Kidney (tissue), 14 donors: Measurements from ENCODE around the gene UBAP1L. TPM values are rescaled to one million over a fixed set of nuclear protein-coding genes. Genes with fewer than 3 reads are reported as not detected.

ENCODE experiments used
- DNase-seq, 5 donors: peaks; one replicate each; pipeline ENCODE4 v3.0.0-alpha.2; 2013 to 2020
- FAIRE-seq: peaks from 2 replicates; lab custom pipeline; 2012; peaks lifted over from hg19 to GRCh38; lab: Jason Lieb, UNC
- H3K27ac ChIP-seq, 2 donors: one replicate each; pipeline ENCODE4 v1.7.0; 2013; ENCODE audit warnings: low read depth in 2 of 2, low read length in 2 of 2, inconsistent platforms in 1 of 2
- H3K27me3 ChIP-seq: one replicate; pipeline ENCODE4 v1.7.1; 2013; ENCODE audit warnings: low read length, inconsistent platforms; ENCODE audit not compliant: control insufficient read depth, insufficient read depth
- H3K36me3 ChIP-seq, 3 donors: one replicate each; pipeline versions ENCODE4 v1.7.0 to v1.7.1; 2013; ENCODE audit warnings: low read length in 3 of 3, control low read depth in 1 of 3, inconsistent platforms in 1 of 3; ENCODE audit not compliant: insufficient read depth in 3 of 3, control insufficient read depth in 2 of 3
- H3K4me1 ChIP-seq, 3 donors: one replicate each; pipeline versions ENCODE4 v1.7.0 to v1.7.1; 2013; ENCODE audit warnings: low read length in 3 of 3, inconsistent platforms in 1 of 3, low read depth in 1 of 3; ENCODE audit not compliant: control insufficient read depth in 2 of 3, insufficient read depth in 2 of 3
- H3K4me3 ChIP-seq, 3 donors: one replicate each; pipeline versions ENCODE4 v1.7.0 to v1.8.1; 2013; ENCODE audit warnings: low read length in 3 of 3, control low read depth in 1 of 3, inconsistent platforms in 1 of 3
- H3K9ac ChIP-seq, 3 donors: one replicate each; pipeline versions ENCODE4 v1.7.0 to v1.7.1; 2013; ENCODE audit warnings: low read length in 3 of 3, control low read depth in 1 of 3, inconsistent platforms in 1 of 3
- H3K9me3 ChIP-seq, 3 donors: one replicate each; pipeline versions ENCODE4 v1.7.0 to v1.7.1; 2013; ENCODE audit warnings: low read length in 3 of 3, control low read depth in 1 of 3, inconsistent platforms in 1 of 3; ENCODE audit not compliant: control insufficient read depth in 2 of 3, insufficient read depth in 1 of 3
- CTCF ChIP-seq: IDR thresholded peaks from 3 replicates; pipeline ENCODE4 v1.5.1; 2012; ENCODE audit warnings: mild to moderate bottlenecking, moderate library complexity, borderline replicate concordance; ENCODE audit not compliant: insufficient read depth; ENCODE audit errors: extremely low read depth
- intact Hi-C: fragments of 100-400 bp; cut with DNase I; formaldehyde crosslinking; loops from one replicate; pipeline ENCODE4 v1.11.1; 2022
- polyA plus RNA-seq: library from polyadenylated mRNA; stranded (reverse); fragments of 350-450 nt; fragmentation: Illumina TruSeq; extraction: RNeasy Lipid Tissue Mini Kit (QIAGEN cat#74804); gene quantifications from one replicate; pipeline ENCODE4 v1.2.3, GENCODE V29; 2014; ENCODE audit warnings: low read depth, low replicate concordance; ENCODE audit not compliant: insufficient read depth
- total RNA-seq: library from RNA; stranded (reverse); fragmentation: NEBNext Ultra II Directional; extraction: Animal tissue kit (Norgen Biotek cat#: 25700); gene quantifications from one replicate; pipeline ENCODE4 v1.2.1, GENCODE V29; 2021
- donor health status: control.
- donor health status: control.
- donor health status: control.
- donor health status: control.
- donor health status: control.
- donor health status: DM: yes; HTN: yes; CAD: no.
- donor health status: Normal renal cell carcinoma (clear cell type).

Gene UBAP1L
- total and polyA plus RNA-seq, 2 donors from 2014 or later = 2.1 to 5.4 TPM

DNA sequence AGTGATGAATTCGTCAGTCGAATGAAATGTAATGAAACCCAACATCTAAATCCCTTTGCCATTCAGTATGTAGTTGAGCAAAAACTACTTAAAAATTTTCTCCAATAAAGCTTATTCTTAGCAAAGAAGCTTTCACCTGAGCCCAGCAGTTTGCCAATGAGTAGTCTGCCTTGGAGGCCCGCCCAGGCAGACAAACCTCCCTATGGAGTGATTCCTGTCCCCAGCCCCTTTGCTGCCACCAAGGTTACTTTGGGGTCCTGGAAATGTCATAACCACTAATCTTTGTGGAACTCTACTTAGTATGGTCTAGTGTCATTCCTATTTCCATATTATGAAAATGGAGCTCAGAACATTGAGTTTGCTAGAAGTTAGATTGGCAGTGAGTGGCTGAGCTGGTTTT is 12.1 kb downstream of the UBAP1L start:
- H3K27ac ChIP-seq = no peak overlapping the region
- no peak overlapping the region for H3K4me3 ChIP-seq
- intact Hi-C loops = no loop called here
- FAIRE-seq (no peak), DNase-seq (no peak)
- H3K9me3 ChIP-seq = no peaks in the 10 kb centered on the region
- peaks cover 2 to 17% (median 16%) of the 10 kb centered on the region in 3 donors for H3K36me3 ChIP-seq
- H3K4me1 ChIP-seq = peaks cover 0 to 4% (median 0%) of the 10 kb centered on the region in 3 donors
- TF ChIP-seq CTCF = no peak
- no peaks in the 10 kb centered on the region for H3K27me3 ChIP-seq
- H3K9ac ChIP-seq = no peak overlapping the region

GRCh38 chr15:65101891-65102708 is 12.9 kb downstream of the UBAP1L start:
- no peak for TF ChIP-seq CTCF
- H3K27ac ChIP-seq = no peak overlapping the region
- intact Hi-C loops = no loop called here
- no peak overlapping the region for H3K4me3 ChIP-seq
- H3K9me3 ChIP-seq = no peaks in the 10 kb centered on the region
- H3K36me3 ChIP-seq = peaks cover 2 to 21% (median 16%) of the 10 kb centered on the region in 3 donors
- peak in 2 of 5 donors; percentile 36 to 78 for DNase-seq
- FAIRE-seq = no peak
- H3K9ac ChIP-seq = no peak overlapping the region
- H3K27me3 ChIP-seq = no peaks in the 10 kb centered on the region
- peaks cover 0 to 4% (median 0%) of the 10 kb centered on the region in 3 donors for H3K4me1 ChIP-seq

DNA sequence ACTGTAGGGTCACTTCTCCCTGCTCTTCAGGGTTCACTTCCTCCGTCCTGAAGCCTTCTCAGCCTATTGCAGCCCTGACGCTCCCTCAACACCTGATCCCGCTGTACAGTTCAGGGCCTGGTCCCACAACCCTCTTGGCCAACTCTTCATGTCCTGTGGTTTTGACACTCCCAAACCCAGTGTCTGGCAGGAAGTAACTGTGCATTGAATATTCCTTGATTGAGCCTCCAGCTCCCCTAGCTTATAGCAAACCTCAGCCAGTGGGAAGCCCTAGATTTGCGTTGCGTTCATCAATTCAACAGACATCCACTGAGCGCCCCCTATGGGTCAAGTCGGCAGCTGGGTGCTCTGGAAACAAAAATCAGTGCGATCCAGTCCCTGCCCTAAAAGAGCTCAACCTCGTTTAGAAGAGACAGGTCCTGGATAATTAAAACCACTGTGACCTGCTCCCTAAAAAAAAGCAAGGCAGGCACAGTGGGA is 13.5 kb downstream of the UBAP1L start:
- H3K9me3 ChIP-seq = no peaks in the 10 kb centered on the region
- DNase-seq = peak in 4 of 5 donors; percentile 89 to 93 (median 92)
- no peaks in the 10 kb centered on the region for H3K27me3 ChIP-seq
- H3K27ac ChIP-seq = no peak overlapping the region
- TF ChIP-seq CTCF = peak; percentile 61
- no peak overlapping the region for H3K9ac ChIP-seq
- FAIRE-seq = no peak
- H3K36me3 ChIP-seq = peaks cover 2 to 21% (median 16%) of the 10 kb centered on the region in 3 donors
- intact Hi-C loops = no loop called here
- H3K4me1 ChIP-seq = peaks cover 0 to 4% (median 0%) of the 10 kb centered on the region in 3 donors
- H3K4me3 ChIP-seq = no peak overlapping the region
